Measurements from ENCODE around the gene RTEL1.
"Not testable (repeated sequence)": the region's sequence is repeated elsewhere in the genome, so short reads cannot be mapped to it uniquely, and the experiment has no call there.

The RTEL1 gene

DNA sequence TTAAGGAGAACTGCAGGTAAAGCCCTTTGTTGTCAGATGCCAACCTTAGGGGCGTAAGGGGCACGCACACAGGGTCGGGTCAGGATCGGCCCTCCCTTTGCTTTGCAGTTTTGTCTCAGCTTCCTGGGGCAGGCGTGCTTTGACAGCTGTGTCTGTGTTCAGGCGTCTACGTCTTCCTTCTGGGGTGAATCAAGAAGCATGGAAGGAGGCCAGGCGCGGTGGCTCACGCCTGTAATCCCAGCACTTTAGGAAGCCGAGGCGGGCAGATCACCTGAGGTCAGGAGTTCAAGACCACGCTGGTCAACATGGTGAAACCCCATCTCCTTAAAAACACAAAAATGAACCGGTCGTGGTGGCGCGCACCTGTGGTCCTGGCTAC is 51.0 kb downstream of the RTEL1 start:
- peak overlapping the region; percentile 60 for H3K4me3 ChIP-seq (ENCODE audit: control insufficient read depth, low read depth, low read length)
- TF ChIP-seq, protein P1, sequence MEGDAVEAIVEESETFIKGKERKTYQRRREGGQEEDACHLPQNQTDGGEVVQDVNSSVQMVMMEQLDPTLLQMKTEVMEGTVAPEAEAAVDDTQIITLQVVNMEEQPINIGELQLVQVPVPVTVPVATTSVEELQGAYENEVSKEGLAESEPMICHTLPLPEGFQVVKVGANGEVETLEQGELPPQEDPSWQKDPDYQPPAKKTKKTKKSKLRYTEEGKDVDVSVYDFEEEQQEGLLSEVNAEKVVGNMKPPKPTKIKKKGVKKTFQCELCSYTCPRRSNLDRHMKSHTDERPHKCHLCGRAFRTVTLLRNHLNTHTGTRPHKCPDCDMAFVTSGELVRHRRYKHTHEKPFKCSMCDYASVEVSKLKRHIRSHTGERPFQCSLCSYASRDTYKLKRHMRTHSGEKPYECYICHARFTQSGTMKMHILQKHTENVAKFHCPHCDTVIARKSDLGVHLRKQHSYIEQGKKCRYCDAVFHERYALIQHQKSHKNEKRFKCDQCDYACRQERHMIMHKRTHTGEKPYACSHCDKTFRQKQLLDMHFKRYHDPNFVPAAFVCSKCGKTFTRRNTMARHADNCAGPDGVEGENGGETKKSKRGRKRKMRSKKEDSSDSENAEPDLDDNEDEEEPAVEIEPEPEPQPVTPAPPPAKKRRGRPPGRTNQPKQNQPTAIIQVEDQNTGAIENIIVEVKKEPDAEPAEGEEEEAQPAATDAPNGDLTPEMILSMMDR (IDR thresholded peaks at IDR 0.05; ENCODE audit: control insufficient read depth, insufficient read depth, low read depth, low read length, missing control alignments) = no peak
- DNase-seq (ENCODE audit: low read depth) = no peak

DNA sequence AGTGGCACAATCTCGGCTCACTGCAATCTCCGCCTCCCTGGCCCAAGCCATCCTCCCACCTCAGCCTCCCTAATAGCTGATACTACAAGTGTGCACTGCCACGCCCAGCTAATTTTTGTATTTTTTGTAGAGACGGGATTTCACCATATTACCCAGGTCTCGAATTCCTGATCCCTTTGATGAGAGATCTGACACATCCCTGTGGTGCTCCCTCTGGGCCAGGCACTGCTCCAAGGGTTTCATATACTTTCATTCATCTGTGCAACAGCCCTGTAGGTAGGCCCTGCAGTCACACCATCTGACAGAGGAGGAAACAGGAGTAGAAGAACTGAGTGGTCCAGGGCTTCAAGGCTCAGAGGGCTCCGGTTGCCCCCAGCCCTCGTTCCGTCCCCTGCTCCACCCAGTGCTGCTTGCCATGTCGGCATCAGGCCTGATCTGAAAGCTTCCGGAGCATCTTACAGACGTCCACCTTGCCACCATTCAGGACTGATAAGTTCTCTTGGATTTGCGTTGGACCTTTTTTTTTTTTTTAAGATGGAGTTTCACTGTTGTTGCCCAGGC is 53.1 kb downstream of the RTEL1 start:
- TF ChIP-seq, protein P1 (IDR thresholded peaks at IDR 0.05; ENCODE audit: control insufficient read depth, insufficient read depth, low read depth, low read length, missing control alignments) = no peak
- H3K4me3 ChIP-seq (ENCODE audit: control insufficient read depth, low read depth, low read length) = no peak overlapping the region
- DNase-seq (ENCODE audit: low read depth) = no peak

DNA sequence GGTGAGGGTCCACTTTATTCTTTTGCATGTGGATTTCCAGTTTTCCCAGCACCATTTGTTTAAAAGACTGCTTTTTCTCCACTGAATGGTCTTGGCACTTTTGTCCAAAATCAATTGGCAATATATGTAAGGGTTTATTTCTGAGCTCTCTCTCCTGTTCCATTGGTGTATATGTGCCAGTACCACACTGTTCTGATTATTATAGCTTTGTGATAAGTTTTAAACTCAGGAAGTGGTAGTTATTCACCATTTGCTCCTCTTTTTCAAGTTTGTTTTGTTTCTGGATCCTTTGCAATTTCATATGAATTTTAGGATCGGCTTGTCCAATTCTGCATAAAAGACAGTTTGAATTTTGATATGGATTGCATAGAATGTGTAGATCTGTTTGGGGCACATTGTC is 54.1 kb downstream of the RTEL1 start:
- H3K4me3 ChIP-seq (ENCODE audit: control insufficient read depth, low read depth, low read length) = no peak overlapping the region
- no peak for DNase-seq (ENCODE audit: low read depth)
- TF ChIP-seq, protein P1 (IDR thresholded peaks at IDR 0.05; ENCODE audit: control insufficient read depth, insufficient read depth, low read depth, low read length, missing control alignments) = no peak

DNA sequence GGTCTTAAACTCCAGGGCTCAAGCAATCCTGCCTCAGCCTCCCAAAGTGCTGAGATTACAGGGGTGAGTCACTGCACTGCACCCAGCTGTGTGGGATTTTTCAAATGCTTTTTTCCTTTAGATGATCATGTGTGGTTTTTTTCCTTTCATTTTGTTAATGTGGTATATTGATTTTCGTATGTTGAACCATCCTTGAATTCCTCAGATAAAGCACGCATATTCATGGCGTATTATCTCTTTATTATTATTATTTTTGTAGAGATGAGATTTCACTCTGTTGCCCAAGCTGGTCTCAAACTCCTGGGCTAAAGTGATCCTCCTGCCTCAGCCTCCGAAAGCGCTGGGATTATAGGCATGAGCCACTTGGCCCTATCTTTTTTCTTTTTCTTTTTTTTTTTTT is 56.7 kb downstream of the RTEL1 start:
- no peak overlapping the region for H3K4me3 ChIP-seq (ENCODE audit: control insufficient read depth, low read depth, low read length)
- DNase-seq (ENCODE audit: low read depth) = no peak
- TF ChIP-seq, protein P1 (IDR thresholded peaks at IDR 0.05; ENCODE audit: control insufficient read depth, insufficient read depth, low read depth, low read length, missing control alignments) = no peak

DNA sequence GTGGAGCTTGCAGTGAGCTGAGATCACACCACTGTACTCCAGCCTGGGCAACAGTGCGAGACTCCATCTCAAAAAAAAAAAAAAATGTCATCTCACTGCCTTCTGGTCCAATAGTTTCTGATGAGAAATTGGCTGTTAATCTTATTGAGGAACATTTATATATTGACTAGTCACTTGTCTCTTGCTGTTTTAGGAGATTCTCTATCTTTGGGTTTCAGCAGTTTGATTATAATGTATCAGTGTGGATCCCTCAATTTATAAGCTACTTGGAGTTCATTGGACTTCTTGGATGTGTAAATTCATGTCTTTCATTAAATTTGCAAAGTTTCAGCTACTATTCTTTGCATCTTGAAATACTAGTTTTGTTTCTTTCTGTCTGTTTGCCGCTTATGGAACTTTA is 60.9 kb downstream of the RTEL1 start:
- no peak overlapping the region for H3K4me3 ChIP-seq (ENCODE audit: control insufficient read depth, low read depth, low read length)
- no peak for DNase-seq (ENCODE audit: low read depth)
- TF ChIP-seq, protein P1 (IDR thresholded peaks at IDR 0.05; ENCODE audit: control insufficient read depth, insufficient read depth, low read depth, low read length, missing control alignments) = no peak

DNA sequence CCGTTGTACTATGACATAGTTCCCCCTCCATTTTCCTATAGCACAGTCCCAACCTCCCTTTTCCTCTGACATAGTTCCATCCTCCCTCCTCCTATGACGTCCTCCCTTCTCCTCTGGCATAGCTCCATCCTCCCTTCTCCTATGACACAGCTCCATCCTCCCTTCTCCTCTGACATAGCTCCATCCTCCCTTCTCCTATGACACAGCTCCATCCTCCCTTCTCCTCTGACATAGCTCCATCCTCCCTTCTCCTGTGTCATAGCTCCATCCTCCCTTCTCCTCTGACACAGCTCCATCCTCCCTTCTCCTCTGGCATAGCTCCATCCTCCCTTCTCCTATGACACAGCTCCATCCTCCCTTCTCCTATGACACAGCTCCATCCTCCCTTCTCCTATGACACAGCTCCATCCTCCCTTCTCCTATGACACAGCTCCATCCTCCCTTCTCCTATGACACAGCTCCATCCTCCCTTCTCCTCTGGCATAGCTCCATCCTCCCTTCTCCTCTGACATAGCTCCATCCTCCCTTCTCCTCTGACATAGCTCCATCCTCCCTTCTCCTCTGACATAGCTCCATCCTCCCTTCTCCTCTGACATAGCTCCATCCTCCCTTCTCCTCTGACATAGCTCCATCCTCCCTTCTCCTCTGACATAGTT is 65.0 kb downstream of the RTEL1 start:
- not testable (repeated sequence) for DNase-seq (ENCODE audit: low read depth)

DNA sequence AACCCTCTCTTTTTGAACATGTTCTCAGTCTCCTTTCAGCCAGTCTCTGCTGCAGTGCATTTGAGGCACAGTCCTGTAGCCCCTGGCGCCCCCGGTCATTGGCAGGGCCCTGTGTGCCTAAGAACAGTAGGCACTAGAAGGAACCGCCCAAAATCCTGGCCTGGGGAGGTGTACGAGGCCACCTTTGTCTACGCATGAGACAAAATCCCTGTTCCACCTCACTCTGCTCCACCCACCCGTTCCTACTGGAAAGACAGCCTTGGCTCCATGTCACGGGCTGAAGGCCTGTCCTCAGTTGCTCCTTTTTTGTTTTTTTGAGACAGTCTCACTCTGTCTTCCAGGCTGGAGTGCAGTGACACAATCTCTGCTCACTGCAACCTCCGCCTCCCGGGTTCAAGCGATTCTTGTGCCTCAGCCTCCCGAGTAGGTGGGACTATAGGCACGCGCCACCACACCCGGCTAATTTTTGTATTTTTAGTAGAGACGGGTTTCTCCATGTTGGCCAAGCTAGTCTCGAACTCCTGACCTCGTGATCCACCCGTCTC is 72.1 kb downstream of the RTEL1 start:
- H3K4me3 ChIP-seq (ENCODE audit: control insufficient read depth, low read depth, low read length); DNase-seq (ENCODE audit: low read depth): not testable (repeated sequence)

More for the DNA sequence above, 65.0 kb downstream of the RTEL1 start:
- not testable (repeated sequence) for H3K4me3 ChIP-seq (ENCODE audit: control insufficient read depth, low read depth, low read length)
